SKM-1 (cell line): ENCODE results near the gene BLVRA.
"Not testable (repeated sequence)": the region's sequence is repeated elsewhere in the genome, so short reads cannot be mapped to it uniquely, and the experiment has no call there.

Experiments used
- DNase-seq: peaks from one replicate; lab custom pipeline; 2025; ENCODE audit not compliant: unreplicated experiment; lab: John Stamatoyannopoulos, UW

BLVRA gene

GRCh38 chr7:43758029-43758821 lies at the start of gene BLVRA:
Gene BLVRA, plus strand, starts transcription at chr7:43758680. Its CDS starts 12,479 bp downstream, at chr7:43771159.
- DNase-seq: no peak

- DNase-seq: no peak
These were observed 47.0 kb upstream of the BLVRA start for GRCh38 chr7:43711503-43711902.

- DNase-seq: not testable (repeated sequence)
These were observed 42.5 kb upstream of the BLVRA start for GRCh38 chr7:43715966-43716365.

GRCh38 chr7:43716598-43716997 lies 41.9 kb upstream of the BLVRA start:
- DNase-seq: no peak

- peak; percentile 8 for DNase-seq
These were observed 37.2 kb upstream of the BLVRA start for GRCh38 chr7:43721193-43721806.

- no peak for DNase-seq
These were observed 35.5 kb upstream of the BLVRA start for GRCh38 chr7:43723007-43723341.

GRCh38 chr7:43725251-43725650 lies 33.2 kb upstream of the BLVRA start:
- DNase-seq: no peak

GRCh38 chr7:43726466-43726865 lies 32.0 kb upstream of the BLVRA start:
- no peak for DNase-seq

GRCh38 chr7:43727003-43727402 lies 31.5 kb upstream of the BLVRA start:
- no peak for DNase-seq

GRCh38 chr7:43727494-43727893 lies 31.0 kb upstream of the BLVRA start:
- no peak for DNase-seq

- DNase-seq: peak; percentile 69
These were observed 29.1 kb upstream of the BLVRA start, which contains the start of gene COA1 for GRCh38 chr7:43729214-43729923. Gene COA1, minus strand, starts transcription at chr7:43729523. Its CDS starts 80,909 bp downstream, at chr7:43648614.

- no peak for DNase-seq
These were observed 28.6 kb upstream of the BLVRA start for GRCh38 chr7:43729924-43730248.

GRCh38 chr7:43731494-43731893 lies 27.0 kb upstream of the BLVRA start:
- not testable (repeated sequence) for DNase-seq

GRCh38 chr7:43734575-43735332 lies 23.7 kb upstream of the BLVRA start:
- DNase-seq: not testable (repeated sequence)

- DNase-seq: no peak
These were observed 23.1 kb upstream of the BLVRA start for GRCh38 chr7:43735403-43735801.

- DNase-seq: no peak
These were observed 22.5 kb upstream of the BLVRA start for GRCh38 chr7:43735802-43736603.

- no peak for DNase-seq
These were observed 20.9 kb upstream of the BLVRA start for GRCh38 chr7:43737467-43738127.

GRCh38 chr7:43742692-43743091 lies 15.8 kb upstream of the BLVRA start:
- DNase-seq: no peak

GRCh38 chr7:43747328-43748105 lies 11.0 kb upstream of the BLVRA start:
- no peak for DNase-seq
